ENCODE data around the gene LAMP1. TPM values are rescaled to one million over a fixed set of nuclear protein-coding genes. Genes with fewer than 3 reads are reported as not detected.

The LAMP1 gene
- total RNA-seq, 2 experiments from 2014 or later, result 72.2 to 80.7 TPM

DNA sequence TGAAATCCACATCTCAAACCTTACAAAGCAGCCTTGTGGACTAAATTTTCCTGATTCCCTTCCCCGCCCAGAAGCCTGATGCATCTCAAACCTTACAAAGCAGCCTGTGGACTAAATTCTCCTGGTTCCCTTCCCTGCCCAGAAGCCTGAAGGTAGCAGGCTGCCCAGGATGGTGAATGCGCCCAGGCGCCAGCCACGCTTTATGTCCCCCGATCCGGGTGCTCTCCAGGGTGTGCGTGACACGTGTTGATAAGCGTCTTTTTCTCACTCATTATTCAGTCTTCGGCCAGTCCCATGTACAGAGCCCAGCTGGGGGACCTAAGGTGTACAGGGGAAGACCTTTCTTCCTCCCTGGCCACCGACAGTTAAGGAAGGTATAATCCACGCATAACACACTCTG is 31.8 kb downstream of the LAMP1 start:
- H3K4me3 Mint-ChIP-seq, result no peak overlapping the region
- CTCF ChIA-PET, result no interaction called here

DNA sequence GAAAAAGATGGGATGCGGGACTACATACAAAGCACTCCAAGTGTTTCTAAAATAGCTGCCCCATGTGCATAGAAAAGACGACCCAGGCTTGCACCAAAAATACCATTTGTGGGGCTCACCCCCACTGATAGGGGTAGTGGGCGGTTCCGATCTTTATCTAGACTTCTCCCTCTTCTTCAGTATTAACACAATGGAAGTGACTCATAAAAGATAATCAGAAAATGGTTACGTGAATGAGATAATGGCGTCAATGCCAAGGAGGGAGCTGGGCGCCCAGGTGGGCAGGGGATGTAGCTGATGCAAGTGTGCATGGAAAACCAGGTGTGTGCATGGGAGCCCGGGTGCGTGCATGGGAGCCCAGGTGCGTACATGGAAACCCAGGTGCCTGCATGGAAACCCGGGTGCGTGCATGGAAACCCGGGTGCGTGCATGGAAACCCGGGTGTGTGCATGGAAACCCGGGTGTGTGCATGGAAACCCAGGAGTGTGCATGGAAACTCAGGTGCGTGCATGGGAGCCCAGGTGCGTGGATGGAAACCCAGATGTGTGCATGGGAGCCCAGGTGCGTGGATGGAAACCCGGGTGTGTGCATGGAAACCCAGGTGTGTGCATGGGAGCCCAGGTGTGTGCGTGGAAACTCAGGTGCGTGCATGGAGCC is 32.7 kb downstream of the LAMP1 start:
- H3K4me1 Mint-ChIP-seq (ENCODE audit: low read depth), result no peaks in the 10 kb centered on the region
- intact Hi-C loops (cut with DNase I, micrococcal nuclease), result no loop called here
- H3K36me3 ChIP-seq (ENCODE audit: insufficient read depth, low read length), result no peaks in the 10 kb centered on the region
- ChIA-PET CTCF (no interaction called here), POLR2A (no interaction called here)
- no peak overlapping the region for H3K4me3 Mint-ChIP-seq
- ATAC-seq (ENCODE audit: poor library complexity) (no peak), DNase-seq (no peak)
- peaks cover 6% of the 10 kb centered on the region for H3K36me3 Mint-ChIP-seq (ENCODE audit: low read depth)
- TF ChIP-seq, protein P1, sequence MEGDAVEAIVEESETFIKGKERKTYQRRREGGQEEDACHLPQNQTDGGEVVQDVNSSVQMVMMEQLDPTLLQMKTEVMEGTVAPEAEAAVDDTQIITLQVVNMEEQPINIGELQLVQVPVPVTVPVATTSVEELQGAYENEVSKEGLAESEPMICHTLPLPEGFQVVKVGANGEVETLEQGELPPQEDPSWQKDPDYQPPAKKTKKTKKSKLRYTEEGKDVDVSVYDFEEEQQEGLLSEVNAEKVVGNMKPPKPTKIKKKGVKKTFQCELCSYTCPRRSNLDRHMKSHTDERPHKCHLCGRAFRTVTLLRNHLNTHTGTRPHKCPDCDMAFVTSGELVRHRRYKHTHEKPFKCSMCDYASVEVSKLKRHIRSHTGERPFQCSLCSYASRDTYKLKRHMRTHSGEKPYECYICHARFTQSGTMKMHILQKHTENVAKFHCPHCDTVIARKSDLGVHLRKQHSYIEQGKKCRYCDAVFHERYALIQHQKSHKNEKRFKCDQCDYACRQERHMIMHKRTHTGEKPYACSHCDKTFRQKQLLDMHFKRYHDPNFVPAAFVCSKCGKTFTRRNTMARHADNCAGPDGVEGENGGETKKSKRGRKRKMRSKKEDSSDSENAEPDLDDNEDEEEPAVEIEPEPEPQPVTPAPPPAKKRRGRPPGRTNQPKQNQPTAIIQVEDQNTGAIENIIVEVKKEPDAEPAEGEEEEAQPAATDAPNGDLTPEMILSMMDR (IDR thresholded peaks at IDR 0.05), result no peak
- no peaks in the 10 kb centered on the region for H3K4me1 ChIP-seq (ENCODE audit: insufficient read depth, low read length)
- no peak overlapping the region for H3K27ac ChIP-seq (ENCODE audit: low read depth in 1 of 2, low read length in 2 of 2)
- no peak overlapping the region for H3K4me3 ChIP-seq (ENCODE audit: low read length)
- H3K9me3 ChIP-seq (ENCODE audit: control insufficient read depth in 1 of 2, insufficient read depth in 1 of 2, low read length in 2 of 2), result peaks cover 0 to 4% of the 10 kb centered on the region in 2 experiments
- no peaks in the 10 kb centered on the region for H3K9me3 Mint-ChIP-seq
- H3K27ac Mint-ChIP-seq, result no peak overlapping the region
- H3K27me3 Mint-ChIP-seq, result no peaks in the 10 kb centered on the region
- peaks cover 0 to 2% of the 10 kb centered on the region in 2 experiments for H3K27me3 ChIP-seq (ENCODE audit: control insufficient read depth in 1 of 2, insufficient read depth in 2 of 2, low read length in 2 of 2)

More for the DNA sequence above, 31.8 kb downstream of the LAMP1 start:
- Histone ChIP-seq H3K4me1 (ENCODE audit: insufficient read depth, low read length) (no peaks in the 10 kb centered on the region), H3K9me3 (ENCODE audit: control insufficient read depth in 1 of 2, insufficient read depth in 1 of 2, low read length in 2 of 2) (peaks cover 0 to 4% of the 10 kb centered on the region in 2 experiments), H3K27me3 (ENCODE audit: control insufficient read depth in 1 of 2, insufficient read depth in 2 of 2, low read length in 2 of 2) (peaks cover 0 to 2% of the 10 kb centered on the region in 2 experiments), H3K27ac (ENCODE audit: low read depth in 1 of 2, low read length in 2 of 2) (no peak overlapping the region), H3K36me3 (ENCODE audit: insufficient read depth, low read length) (no peaks in the 10 kb centered on the region), H3K4me3 (ENCODE audit: low read length) (no peak overlapping the region)
- no peaks in the 10 kb centered on the region for H3K4me1 Mint-ChIP-seq (ENCODE audit: low read depth)
- H3K9me3 Mint-ChIP-seq, result no peaks in the 10 kb centered on the region
- TF ChIP-seq, protein P1 (IDR thresholded peaks at IDR 0.05), result no peak
- peaks cover 15% of the 10 kb centered on the region for H3K36me3 Mint-ChIP-seq (ENCODE audit: low read depth)
- H3K27ac Mint-ChIP-seq, result no peak overlapping the region
- no peak for ATAC-seq (ENCODE audit: poor library complexity)
- intact Hi-C loops (cut with DNase I, micrococcal nuclease), result no loop called here
- no peaks in the 10 kb centered on the region for H3K27me3 Mint-ChIP-seq
- DNase-seq, result no peak
- POLR2A ChIA-PET, result no interaction called here

DNA sequence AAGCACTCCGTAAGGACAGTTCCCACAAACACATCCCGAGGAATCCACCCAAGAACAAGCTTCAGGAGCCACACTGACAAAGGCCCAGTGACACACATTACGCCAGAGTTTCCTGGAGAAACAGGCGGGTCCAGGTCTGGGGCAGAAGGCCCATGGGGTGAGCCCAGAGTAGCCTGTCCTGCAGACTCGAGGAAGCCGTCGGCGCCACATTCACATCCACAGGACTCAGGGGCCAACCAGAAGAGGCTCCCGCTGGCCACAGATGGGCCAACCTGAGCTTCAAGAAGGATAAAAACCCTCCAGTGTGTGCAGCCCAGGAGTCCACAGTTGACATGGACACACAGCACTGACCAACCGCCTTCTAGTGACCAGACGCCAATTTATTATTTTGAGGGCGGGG is 35.6 kb downstream of the LAMP1 start:
- Mint-ChIP-seq H3K4me3 (no peak overlapping the region), H3K36me3 (ENCODE audit: low read depth) (no peaks in the 10 kb centered on the region), H3K27ac (no peak overlapping the region), H3K9me3 (no peaks in the 10 kb centered on the region), H3K27me3 (peaks cover 4% of the 10 kb centered on the region), H3K4me1 (ENCODE audit: low read depth) (no peaks in the 10 kb centered on the region)
- H3K27me3 ChIP-seq (ENCODE audit: control insufficient read depth in 1 of 2, insufficient read depth in 2 of 2, low read length in 2 of 2), result peaks cover 0 to 2% of the 10 kb centered on the region in 2 experiments
- no peaks in the 10 kb centered on the region for H3K36me3 ChIP-seq (ENCODE audit: insufficient read depth, low read length)
- peaks cover 0 to 4% of the 10 kb centered on the region in 2 experiments for H3K9me3 ChIP-seq (ENCODE audit: control insufficient read depth in 1 of 2, insufficient read depth in 1 of 2, low read length in 2 of 2)
- H3K4me1 ChIP-seq (ENCODE audit: insufficient read depth, low read length), result no peaks in the 10 kb centered on the region
- TF ChIP-seq, protein P1 (IDR thresholded peaks at IDR 0.05), result no peak
- CTCF ChIA-PET, result no interaction called here
- POLR2A ChIA-PET, result no interaction called here
- H3K27ac ChIP-seq (ENCODE audit: low read depth in 1 of 2, low read length in 2 of 2), result no peak overlapping the region
- no peak for DNase-seq
- no peak for ATAC-seq (ENCODE audit: poor library complexity)
- intact Hi-C loops (cut with DNase I, micrococcal nuclease), result no loop called here
- H3K4me3 ChIP-seq (ENCODE audit: low read length), result no peak overlapping the region
